ENCODE results near the gene FNDC4. TPM values are rescaled to one million over a fixed set of nuclear protein-coding genes. Genes with fewer than 3 reads are reported as not detected.

FNDC4 gene, protein sequence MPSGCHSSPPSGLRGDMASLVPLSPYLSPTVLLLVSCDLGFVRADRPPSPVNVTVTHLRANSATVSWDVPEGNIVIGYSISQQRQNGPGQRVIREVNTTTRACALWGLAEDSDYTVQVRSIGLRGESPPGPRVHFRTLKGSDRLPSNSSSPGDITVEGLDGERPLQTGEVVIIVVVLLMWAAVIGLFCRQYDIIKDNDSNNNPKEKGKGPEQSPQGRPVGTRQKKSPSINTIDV
- total RNA-seq (2022; extraction: Qiagen RNA extraction; ENCODE audit: low read depth) = 3.5 to 6.2 TPM (median 4.0 TPM) in 5 replicates

DNA sequence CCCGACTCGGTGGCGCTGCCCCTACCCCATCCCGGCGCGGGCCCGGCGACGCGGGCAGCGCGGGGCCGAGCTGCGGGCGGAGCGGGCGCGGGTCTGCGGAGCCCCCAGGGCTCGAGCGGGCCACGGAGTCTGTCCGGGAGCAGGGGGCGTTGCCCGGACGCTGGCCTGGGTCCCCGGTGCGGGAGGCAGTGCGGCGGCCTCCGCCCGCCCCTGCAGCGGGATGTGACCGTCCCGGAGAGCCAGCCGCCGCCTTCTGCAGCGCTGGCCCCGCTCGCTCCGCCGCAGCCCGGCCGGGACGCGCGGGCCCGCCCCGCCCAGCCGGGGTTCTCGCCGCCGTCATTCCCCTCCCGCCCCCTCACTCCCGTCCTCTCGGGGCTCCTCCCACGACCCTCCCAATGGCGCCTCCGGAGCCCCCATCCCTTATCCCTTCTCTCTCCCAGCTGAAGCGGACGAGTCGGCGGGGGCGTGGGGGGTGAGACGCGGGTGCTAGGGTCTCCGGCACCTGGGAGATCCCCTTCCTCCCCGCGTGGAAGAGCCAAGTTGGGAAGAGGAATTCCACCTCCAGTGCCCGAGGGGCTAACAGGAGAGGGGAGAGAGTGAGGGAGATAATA lies at the start of gene FNDC4:
TSS of gene FNDC4 (minus strand) at position 257 of the 611 bp plus-strand sequence. CDS start 521 bp downstream, outside the sequence.

DNA sequence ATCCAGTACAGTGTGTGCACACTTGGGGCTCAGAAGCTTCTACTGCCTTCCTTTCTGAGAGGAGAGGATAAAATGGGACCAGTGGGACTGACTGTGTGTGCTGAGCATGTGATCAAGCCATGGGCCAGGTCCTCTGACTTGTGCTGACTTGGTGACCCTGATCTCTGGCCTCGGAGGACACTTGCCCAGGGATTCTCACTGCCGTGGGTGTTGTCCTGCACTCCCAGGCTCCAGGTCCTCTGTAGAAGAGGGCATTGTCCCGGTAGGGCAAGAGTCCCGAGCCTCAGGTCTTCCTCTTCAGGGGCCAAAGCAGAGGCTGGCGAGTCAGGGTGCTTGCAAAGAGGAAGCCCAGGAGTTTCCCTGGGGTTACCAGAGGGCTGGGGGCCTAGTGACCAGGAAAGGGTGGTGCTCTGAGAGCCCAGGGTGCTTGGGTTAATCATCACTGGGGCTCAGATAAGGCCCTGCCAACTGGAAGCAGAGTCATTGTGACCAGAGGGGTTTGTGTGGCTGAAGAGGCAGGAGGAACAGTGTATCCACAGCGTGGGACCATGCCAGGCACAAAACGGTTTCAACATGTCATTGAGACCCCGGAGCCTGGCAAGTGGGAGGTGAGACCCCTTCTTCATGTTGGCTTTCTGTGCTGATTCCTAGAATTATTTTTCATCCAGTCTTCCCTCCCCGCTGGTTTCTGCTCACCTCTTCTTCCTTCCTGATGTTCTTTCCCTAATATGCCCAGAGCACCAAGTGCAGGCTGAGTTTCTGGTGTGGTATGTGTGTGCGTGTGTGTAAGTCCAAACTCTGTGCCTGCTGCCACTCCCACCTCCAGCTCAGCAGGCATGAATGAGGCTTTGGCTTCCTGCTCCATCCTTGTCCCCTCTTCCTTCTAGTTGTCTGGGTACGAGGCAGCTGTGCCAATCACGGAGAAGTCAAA lies 1.6 kb upstream of the FNDC4 start, which contains the start of gene GCKR:
TSS of gene GCKR (plus strand) at position 483 of the 931 bp plus-strand sequence. CDS start at position 549, 66 bp downstream.

DNA sequence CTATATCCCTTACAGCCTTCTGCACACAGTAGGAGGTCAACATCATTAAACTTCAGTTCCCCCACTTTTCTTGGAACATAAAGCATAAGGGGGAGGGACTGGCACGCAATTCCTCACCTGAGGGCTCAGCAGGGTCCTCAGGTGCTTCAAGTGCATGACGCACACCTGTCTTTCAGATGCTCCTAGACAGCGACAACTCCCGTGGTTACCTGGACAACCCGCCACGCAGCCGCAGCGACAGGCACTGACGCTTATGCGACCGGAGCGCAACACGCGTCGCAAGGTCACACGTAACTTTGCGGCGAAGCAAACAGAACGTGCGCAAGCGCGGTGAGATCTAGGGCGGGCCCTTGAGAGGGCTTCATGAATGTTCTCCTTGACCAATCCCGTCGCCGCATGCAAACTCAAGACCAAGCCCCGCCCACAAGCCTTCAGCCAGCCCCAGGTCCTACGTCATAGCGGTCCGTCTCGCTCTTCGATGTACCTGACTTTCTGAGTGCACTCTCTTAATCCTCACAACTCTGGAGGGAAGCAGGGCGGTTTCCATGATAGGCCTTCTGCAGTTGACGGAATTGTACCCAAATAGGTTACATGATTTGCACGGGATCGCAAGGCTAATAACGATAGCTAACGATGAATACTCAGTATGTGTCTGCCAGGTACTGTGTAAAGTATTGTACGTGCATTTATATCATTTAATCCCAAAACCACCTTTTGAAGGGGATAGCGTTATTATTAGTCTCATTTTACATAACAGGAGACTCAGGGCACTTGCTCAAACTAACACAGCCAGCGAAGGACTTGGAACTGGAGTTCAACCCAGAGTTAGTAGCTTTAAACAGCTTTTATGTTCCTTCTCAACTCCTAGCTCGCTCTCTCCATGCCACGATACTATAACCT lies 5.3 kb downstream of the FNDC4 start, which contains the start of gene IFT172:
TSS of gene IFT172 (minus strand) at position 246 of the 900 bp plus-strand sequence. CDS start at position 156, 90 bp downstream.

DNA sequence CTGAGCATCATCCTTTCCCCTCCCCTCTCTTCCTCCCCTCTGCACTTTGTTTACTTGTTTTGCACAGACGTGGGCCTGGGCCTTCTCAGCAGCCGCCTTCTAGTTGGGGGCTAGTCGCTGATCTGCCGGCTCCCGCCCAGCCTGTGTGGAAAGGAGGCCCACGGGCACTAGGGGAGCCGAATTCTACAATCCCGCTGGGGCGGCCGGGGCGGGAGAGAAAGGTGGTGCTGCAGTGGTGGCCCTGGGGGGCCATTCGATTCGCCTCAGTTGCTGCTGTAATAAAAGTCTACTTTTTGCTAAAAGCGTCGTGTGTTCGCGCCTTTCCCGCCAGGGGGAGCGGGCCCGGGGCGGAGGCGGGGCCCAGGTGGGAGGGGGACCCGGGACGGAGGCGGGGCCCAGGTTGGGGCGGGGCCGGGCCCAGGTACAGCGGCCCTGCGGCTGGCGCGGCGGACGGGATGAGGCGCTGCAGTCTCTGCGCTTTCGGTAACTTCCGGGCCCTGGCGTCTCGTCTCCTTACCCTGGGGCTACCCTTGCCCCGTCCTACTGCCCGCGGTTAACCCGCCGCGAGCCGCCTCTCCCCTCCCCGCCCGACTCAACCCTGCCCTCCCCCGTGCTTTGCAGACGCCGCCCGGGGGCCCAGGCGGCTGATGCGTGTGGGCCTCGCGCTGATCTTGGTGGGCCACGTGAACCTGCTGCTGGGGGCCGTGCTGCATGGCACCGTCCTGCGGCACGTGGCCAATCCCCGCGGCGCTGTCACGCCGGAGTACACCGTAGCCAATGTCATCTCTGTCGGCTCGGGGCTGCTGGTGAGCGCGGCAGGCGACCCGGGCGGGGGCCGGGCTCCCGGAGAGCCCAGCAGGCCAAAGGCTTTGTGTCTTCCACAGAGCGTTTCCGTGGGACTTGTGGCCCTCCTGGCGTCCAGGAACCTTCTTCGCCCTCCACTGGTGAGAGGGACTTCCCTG lies 52.8 kb downstream of the FNDC4 start, which contains the start of gene KRTCAP3:
TSS of gene KRTCAP3 (plus strand) at position 424 of the 962 bp plus-strand sequence. CDS start at position 456, 32 bp downstream.

Other genes with a start within 250 kb of the FNDC4 start
- gene SLC30A3, start 232.2 kb downstream of the FNDC4 start, total RNA-seq (2022; extraction: Qiagen RNA extraction; ENCODE audit: low read depth) = 3.0 to 4.1 TPM (median 3.5 TPM) in 5 replicates
- not detected in 5 replicates for gene DNAJC5G, start 219.8 kb downstream of the FNDC4 start, total RNA-seq (2022; extraction: Qiagen RNA extraction; ENCODE audit: low read depth)
- 0.67 to 1.1 TPM (median 0.72 TPM) in 5 replicates for gene TRIM54, start 212.8 kb downstream of the FNDC4 start, total RNA-seq (2022; extraction: Qiagen RNA extraction; ENCODE audit: low read depth)
- gene UCN, start 186.8 kb downstream of the FNDC4 start, total RNA-seq (2022; extraction: Qiagen RNA extraction; ENCODE audit: low read depth) = 1.0 to 2.5 TPM (median 1.2 TPM) in 5 replicates
- gene MPV17, start 172.1 kb downstream of the FNDC4 start, total RNA-seq (2022; extraction: Qiagen RNA extraction; ENCODE audit: low read depth) = 82.3 to 96.7 TPM (median 86.5 TPM) in 5 replicates
- 56.5 to 64.6 TPM (median 61.4 TPM) in 5 replicates for gene GTF3C2, start 138.4 kb downstream of the FNDC4 start, total RNA-seq (2022; extraction: Qiagen RNA extraction; ENCODE audit: low read depth)
- 54.9 to 62.2 TPM (median 58.8 TPM) in 5 replicates for gene EIF2B4, start 124.9 kb downstream of the FNDC4 start, total RNA-seq (2022; extraction: Qiagen RNA extraction; ENCODE audit: low read depth)
- gene SNX17, start 124.6 kb downstream of the FNDC4 start, total RNA-seq (2022; extraction: Qiagen RNA extraction; ENCODE audit: low read depth) = 135 to 147 TPM (median 145 TPM) in 5 replicates
- gene ZNF513, start 114.5 kb downstream of the FNDC4 start, total RNA-seq (2022; extraction: Qiagen RNA extraction; ENCODE audit: low read depth) = 9.7 to 15.5 TPM (median 14.0 TPM) in 5 replicates
- gene PPM1G, start 85.6 kb downstream of the FNDC4 start, total RNA-seq (2022; extraction: Qiagen RNA extraction; ENCODE audit: low read depth) = 152 to 163 TPM (median 161 TPM) in 5 replicates
- 118 to 138 TPM (median 130 TPM) in 5 replicates for gene NRBP1, start 66.6 kb downstream of the FNDC4 start, total RNA-seq (2022; extraction: Qiagen RNA extraction; ENCODE audit: low read depth)
- 0.39 to 0.90 TPM (median 0.85 TPM) in 5 replicates for gene KRTCAP3, start 52.8 kb downstream of the FNDC4 start, total RNA-seq (2022; extraction: Qiagen RNA extraction; ENCODE audit: low read depth)
- 7.5 to 9.9 TPM (median 8.0 TPM) in 5 replicates for gene IFT172, start 5.5 kb downstream of the FNDC4 start, total RNA-seq (2022; extraction: Qiagen RNA extraction; ENCODE audit: low read depth)
- gene GCKR, start 1.6 kb upstream of the FNDC4 start, total RNA-seq (2022; extraction: Qiagen RNA extraction; ENCODE audit: low read depth) = 0.08 to 0.80 TPM (median 0.43 TPM) in 4 of 5 replicates, not detected in the other
- gene ZNF512, start 87.8 kb upstream of the FNDC4 start, total RNA-seq (2022; extraction: Qiagen RNA extraction; ENCODE audit: low read depth) = 12.2 to 21.3 TPM (median 17.9 TPM) in 5 replicates
- gene CCDC121, start 133.8 kb upstream of the FNDC4 start, total RNA-seq (2022; extraction: Qiagen RNA extraction; ENCODE audit: low read depth) = 2.5 to 4.7 TPM (median 4.2 TPM) in 5 replicates
- 57.4 to 64.0 TPM (median 60.0 TPM) in 5 replicates for gene GPN1, start 133.8 kb upstream of the FNDC4 start, total RNA-seq (2022; extraction: Qiagen RNA extraction; ENCODE audit: low read depth)
- gene SUPT7L, start 168.4 kb upstream of the FNDC4 start, total RNA-seq (2022; extraction: Qiagen RNA extraction; ENCODE audit: low read depth) = 28.2 to 33.4 TPM (median 33.1 TPM) in 5 replicates
- 27.5 to 33.2 TPM (median 31.0 TPM) in 5 replicates for gene SLC4A1AP, start 168.7 kb upstream of the FNDC4 start, total RNA-seq (2022; extraction: Qiagen RNA extraction; ENCODE audit: low read depth)

All from A549 treated with GW870086 at 1 μM for 4 hours (cell line).